AG09319 (cell line): Measurements from ENCODE around the gene RUBCNL.
A peak's percentile ranks its signal among the peaks of the same experiment; 100 is the strongest.

Experiments
- DNase-seq: peaks from one replicate; pipeline ENCODE4 v3.0.0-alpha.2; 2010; ENCODE audit warnings: low read depth; ENCODE audit errors: extremely low read depth
- TF ChIP-seq, protein P1 (sequence below): IDR thresholded peaks from 2 replicates; pipeline ENCODE4 v1.5.1; 2011; ENCODE audit warnings: low read depth, mild to moderate bottlenecking, inconsistent platforms, low read length, moderate library complexity

RUBCNL gene

DNA sequence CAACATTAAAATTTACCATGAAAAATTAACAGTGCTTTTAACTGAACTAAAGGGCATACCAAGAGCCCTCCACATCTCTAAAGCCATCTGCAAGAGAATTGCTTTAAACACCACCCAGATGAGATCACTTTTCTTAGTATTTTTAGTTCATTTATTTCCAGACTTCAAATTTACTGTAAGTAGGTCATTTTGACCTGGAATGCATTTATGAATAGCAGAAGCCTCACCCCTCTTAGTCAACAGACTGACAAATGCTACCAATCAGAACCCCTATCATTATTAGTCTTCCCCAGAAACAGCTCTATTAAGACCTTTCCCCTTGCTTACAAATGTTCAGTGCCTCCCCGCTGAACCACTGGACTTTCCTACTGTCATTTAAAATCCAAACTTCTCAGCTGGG lies 27.3 kb downstream of the RUBCNL start:
- TF ChIP-seq, protein P1, sequence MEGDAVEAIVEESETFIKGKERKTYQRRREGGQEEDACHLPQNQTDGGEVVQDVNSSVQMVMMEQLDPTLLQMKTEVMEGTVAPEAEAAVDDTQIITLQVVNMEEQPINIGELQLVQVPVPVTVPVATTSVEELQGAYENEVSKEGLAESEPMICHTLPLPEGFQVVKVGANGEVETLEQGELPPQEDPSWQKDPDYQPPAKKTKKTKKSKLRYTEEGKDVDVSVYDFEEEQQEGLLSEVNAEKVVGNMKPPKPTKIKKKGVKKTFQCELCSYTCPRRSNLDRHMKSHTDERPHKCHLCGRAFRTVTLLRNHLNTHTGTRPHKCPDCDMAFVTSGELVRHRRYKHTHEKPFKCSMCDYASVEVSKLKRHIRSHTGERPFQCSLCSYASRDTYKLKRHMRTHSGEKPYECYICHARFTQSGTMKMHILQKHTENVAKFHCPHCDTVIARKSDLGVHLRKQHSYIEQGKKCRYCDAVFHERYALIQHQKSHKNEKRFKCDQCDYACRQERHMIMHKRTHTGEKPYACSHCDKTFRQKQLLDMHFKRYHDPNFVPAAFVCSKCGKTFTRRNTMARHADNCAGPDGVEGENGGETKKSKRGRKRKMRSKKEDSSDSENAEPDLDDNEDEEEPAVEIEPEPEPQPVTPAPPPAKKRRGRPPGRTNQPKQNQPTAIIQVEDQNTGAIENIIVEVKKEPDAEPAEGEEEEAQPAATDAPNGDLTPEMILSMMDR = no peak
- no peak for DNase-seq

DNA sequence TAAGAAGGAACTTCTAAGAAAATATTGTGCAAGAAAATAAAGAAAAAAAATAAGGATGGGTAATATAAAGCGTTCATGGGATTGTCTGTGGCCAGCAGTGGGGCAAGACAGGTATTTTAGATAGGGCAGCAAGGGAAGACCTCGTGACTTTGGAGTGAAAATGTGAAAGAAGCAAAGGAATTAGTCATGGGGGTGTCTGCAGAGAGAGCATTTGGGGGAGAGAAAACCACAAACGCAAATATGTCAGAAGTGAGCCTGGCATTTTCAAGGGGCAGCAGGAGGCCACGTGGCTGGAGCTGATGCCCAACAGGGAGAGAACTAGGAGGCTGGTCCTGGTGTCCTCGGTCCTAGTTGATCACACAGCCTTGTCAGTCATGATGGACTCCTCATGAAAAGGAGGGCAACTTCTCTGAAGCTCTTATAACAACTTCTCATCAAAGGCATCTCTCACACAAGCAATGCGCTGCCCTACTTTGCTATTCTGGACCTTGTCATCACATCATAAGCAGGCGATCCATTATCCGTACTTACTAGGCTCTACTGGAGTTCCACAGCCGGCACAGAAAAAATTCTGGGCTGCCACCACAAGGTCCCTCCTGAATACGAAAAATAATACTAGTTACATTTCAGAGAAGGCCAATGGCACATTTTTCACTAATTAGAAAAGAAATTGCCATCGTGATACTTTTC lies 31.0 kb downstream of the RUBCNL start:
- DNase-seq = no peak
- TF ChIP-seq, protein P1 = no peak

DNA sequence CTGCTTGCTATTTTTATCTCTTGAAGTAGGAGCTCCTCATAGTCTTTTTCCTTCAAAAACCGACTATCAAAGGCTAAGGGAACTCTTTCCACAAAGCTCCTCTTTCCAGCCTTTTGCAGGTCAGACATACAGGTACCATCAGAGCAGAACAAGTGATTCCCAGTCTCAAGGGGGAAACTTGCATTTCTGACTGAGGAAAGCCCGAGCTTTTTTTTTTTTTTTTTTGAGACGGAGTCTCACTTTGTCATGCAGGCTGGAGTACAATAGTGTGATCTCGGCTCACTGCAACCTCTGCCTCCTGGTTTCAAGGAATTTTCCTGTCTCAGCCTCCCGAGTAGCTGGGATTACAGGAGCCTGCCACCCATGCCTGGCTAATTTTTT lies 32.0 kb downstream of the RUBCNL start:
- no peak for DNase-seq
- TF ChIP-seq, protein P1 = no peak

DNA sequence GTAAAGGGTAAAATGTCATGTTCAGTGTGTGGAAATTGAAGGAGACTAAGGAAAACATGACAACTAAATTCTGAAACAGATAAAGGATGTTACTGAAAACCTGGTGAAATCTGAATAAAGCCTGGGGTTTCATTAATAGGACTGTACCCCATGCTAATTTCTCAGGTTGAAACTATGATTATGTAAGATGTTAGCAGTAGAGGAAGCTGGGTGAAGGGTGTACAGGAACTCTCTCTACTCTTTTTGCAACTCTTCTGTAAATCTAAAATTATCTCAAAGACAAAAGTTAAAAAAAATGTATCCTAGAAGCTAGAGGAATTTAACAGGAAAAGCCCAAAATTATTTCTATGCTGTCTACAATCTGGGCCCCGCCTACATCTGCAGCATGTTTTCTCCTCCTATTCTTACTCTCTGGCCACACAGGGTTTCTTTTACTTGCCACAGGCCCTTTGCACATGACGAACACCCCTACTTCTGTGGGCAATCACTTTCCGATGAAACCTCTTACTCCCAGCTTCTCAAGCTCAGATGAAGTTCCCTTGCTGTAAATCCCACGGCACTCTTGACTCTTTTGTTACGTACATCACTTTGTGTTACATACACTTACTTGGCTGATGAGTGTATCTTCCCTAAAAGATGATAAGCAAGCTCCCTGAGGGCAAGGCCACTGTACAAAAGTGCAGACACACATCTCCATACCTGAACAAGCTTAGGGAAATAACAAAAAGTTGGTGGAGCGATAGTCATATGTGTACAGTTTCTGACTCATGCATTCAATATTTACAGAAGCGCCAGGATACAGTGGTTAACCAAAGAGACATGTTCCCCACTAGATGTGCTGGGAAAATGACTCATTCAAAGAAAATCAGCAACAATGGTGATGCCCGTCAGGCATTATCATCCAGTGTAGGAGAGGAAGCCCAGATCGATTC lies 32.6 kb downstream of the RUBCNL start:
- DNase-seq = peak; percentile 57
- TF ChIP-seq, protein P1 = no peak

DNA sequence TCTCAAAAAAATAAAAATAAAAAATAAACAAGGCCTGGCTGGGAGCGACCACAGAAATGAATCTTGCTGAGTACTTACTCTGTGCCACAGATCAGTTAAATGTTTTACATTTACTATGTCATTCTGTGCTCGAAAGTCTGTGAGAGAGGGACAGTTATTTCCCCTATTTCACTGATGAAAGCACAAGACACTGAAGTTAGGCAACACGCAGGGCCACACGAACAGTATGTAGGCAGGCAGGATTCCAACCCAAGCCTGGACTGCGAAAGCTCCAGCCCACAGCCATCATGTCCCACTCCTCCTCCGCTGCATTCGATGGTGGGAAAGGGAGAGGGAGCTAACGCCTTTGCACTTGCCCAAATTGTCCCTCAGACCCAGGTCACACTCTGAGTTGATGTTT lies 34.2 kb downstream of the RUBCNL start:
- DNase-seq = no peak
- TF ChIP-seq, protein P1 = no peak

DNA sequence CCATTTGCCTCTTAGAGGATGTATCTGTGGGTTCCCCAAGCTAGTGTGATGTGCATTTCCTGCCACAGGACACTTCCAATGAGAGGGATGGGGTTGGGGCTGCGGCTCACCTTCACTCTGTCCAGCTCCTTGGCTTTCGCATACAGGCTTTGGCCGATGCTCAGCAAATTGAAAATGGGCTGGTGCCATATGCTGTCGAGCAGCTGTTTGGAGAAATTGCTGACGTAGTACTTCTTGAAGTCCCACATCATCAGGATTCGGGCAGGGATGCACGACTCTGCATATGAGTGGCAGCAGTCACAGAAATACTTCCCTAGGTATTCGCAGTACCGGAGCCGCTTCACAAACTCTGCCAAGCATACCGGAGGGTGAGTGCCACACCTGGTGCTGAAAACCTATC lies 37.0 kb downstream of the RUBCNL start:
- DNase-seq = no peak
- TF ChIP-seq, protein P1 = no peak

DNA sequence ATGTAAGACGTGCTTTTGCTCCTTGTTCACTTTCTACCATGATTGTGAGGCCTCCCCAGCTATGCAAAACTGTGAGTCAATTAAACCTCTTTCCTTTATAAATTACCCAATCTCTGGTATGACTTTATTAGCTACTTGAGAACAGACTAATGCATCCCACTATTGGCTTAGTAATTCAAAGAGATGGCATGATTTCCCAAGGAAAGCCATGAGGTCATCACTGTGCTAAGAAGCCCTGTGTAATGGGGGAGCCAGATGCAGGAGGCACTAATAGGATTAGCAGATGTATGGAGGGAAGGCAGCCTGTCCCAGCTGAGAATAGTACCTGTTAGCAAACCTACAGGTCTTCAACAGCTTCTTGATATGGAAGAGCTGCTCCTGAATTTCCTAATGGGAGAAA lies 38.1 kb downstream of the RUBCNL start:
- TF ChIP-seq, protein P1 = no peak
- no peak for DNase-seq
